Camera-type eye (tissue), 1 donor: ENCODE data around the gene CEP112. TPM values are rescaled to one million over a fixed set of nuclear protein-coding genes. Genes with fewer than 3 reads are reported as not detected.

Experiments
- total RNA-seq: library from RNA; depleted of rRNA; stranded (reverse); fragments of >200 nt; gene quantifications from one replicate; pipeline ENCODE4 v1.2.3, GENCODE V29; 2014

The CEP112 gene
- total RNA-seq = 45.2 TPM

DNA sequence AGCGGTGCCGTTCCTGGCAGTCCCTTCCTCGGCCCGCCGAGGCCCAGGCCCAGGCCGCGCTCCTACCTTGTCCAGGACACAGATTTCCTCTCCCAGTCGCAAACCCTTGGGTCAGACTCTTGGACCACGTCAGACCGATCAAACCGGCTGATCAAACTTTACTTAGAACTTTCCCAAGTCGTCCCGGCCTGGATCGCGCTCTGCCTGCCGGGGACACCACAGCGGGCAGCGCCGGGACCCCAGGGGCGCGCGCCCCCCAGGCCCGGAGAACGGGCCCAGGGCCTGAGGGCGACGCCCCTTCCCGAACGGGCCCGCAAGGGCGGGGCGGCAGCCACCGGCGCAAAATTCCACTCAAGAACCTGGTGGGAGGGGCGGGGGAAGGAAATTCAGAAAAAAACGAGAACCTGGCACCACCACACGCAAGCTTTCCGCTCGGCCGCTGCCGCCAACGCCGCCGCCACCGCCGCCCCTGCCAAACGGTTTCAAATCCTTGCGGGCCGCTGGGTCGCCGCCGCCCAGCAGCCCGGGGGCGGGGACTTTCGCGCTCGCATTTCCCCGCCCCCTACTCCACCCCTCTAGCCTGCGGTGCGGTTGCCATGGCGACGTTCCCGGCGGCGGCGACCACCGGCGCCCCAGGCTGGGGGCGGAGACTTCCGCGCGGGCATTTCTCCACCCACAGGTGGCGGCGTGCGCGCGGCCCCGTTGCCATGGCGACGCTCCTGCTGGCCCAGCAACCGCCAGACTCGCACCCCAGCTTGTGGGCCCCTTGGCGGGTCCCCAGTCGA is at the start of gene CEP112:
CEP112 (minus strand) TSS at position 541 of the 785 bp plus-strand sequence.

DNA sequence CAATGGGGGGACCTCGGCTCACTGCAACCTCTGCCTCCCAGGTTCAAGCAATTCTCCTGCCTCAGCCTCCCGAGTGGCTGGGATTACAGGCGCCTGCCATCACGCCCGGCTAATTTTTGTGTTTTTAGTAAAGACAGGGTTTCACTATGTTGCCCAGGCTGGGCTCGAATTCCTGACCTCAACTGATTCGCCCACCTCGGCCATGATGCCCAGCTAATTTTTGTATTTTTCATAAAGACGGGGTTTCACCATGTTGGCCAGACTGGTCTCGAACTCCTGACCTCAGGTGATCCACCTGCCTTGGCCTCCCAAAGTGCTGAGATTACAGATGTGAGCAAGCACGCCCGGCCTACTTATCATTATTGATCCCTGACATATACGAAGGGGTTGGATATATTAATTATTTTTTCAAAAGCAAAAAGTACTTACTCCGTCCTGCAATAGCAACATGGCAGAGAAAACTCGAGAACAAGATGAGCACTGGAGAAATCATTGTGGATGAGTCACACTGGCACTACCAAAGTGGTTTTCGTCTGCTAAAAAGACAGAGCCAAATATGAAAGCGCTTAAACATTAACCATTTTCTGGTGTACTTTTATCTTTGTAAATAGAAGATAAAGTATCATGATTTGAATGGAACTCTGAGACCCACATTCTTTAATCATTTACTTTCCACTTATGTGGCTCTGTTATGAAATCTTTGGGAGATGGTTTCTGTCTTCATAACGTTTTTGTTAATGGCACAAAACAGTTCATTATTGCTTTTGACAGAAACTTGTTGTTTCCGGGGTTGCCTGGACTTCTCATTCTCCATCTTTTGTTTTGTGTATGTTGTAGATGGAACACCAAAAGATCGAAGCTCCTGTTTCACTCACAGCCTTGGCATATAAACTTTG is 37.2 kb upstream of the CEP112 start, which contains the start of gene APOH:
APOH (minus strand) TSS at position 529 of the 896 bp plus-strand sequence; CDS start at position 493, 36 bp downstream.

Other genes with a start within 250 kb of the CEP112 start
- gene APOH, start 37.3 kb upstream of the CEP112 start, total RNA-seq = not detected
- 29.3 TPM for gene PRKCA, start 110.5 kb upstream of the CEP112 start, total RNA-seq